Testis (tissue), 2 donors: ENCODE data around the gene PLCL2.

ENCODE experiments used
- CTCF ChIP-seq, 3 experiments: fragments of 450-650 bp in 2 of 3; fragments of 200-600 bp in 1 of 3; sonication (generic) in 1 of 3; IDR thresholded peaks; one replicate each; pipeline ENCODE4 v1.5.1; 2016 to 2019; ENCODE audit warnings: antibody characterized with exemption in 3 of 3, mild to moderate bottlenecking in 2 of 3, moderate library complexity in 1 of 3
- POLR2A ChIP-seq: fragments of 450-650 bp; IDR thresholded peaks from one replicate; pipeline ENCODE4 v1.6.1; 2017; ENCODE audit warnings: antibody characterized with exemption, mild to moderate bottlenecking, moderate library complexity

GRCh38 chr3:17046623-17047022, 161.9 kb downstream of the PLCL2 start:
- TF ChIP-seq CTCF (IDR thresholded peaks at IDR 0.05) (no peak), POLR2A (no peak)
